Activated T-cell treated with anti-CD3 and anti-CD28 coated beads, Interleukin-2, amount 50 U/mL, for 4 hours (primary cell): Measurements from ENCODE around the gene C6orf47. TPM values are rescaled to one million over a fixed set of nuclear protein-coding genes. Genes with fewer than 3 reads are reported as not detected.

Experiments
- total RNA-seq, 3 donors: library from RNA; stranded (reverse); gene quantifications; one replicate each; pipeline ENCODE4 v1.2.1, GENCODE V29; 2021

Gene C6orf47
- total RNA-seq, 3 donors from 2014 or later, result 17.1 to 18.3 (median 18.2) TPM

Other genes starting within 250 kb of the C6orf47 start
- 10 to 100 TPM; 11.3 to 14.9 (median 12.5) TPM for gene MICB, start 162.6 kb downstream of the C6orf47 start, total RNA-seq
- gene MCCD1, start 131.8 kb downstream of the C6orf47 start, total RNA-seq, result not detected
- 100 to 1,000 TPM; 644 to 667 (median 666) TPM for gene DDX39B, start 118.8 kb downstream of the C6orf47 start, total RNA-seq
- under 1 TPM; 0.38 to 0.84 (median 0.58) TPM for gene ATP6V1G2, start 114.2 kb downstream of the C6orf47 start, total RNA-seq
- 10 to 100 TPM in 2 of 3 donors, 1 to 10 TPM in 1; 9.3 to 12.8 (median 12.7) TPM for gene NFKBIL1, start 113.2 kb downstream of the C6orf47 start, total RNA-seq
- 1,000 to 10,000 TPM; 1,238 to 1,641 (median 1,296) TPM for gene LTA, start 88.5 kb downstream of the C6orf47 start, total RNA-seq
- gene TNF, start 85.2 kb downstream of the C6orf47 start, total RNA-seq, result 100 to 1,000 TPM; 485 to 701 (median 587) TPM
- 100 to 1,000 TPM; 161 to 210 (median 186) TPM for gene LTB, start 78.4 kb downstream of the C6orf47 start, total RNA-seq
- 1 to 10 TPM; 4.8 to 7.9 (median 7.0) TPM for gene LST1, start 74.5 kb downstream of the C6orf47 start, total RNA-seq
- gene NCR3, start 67.8 kb downstream of the C6orf47 start, total RNA-seq, result 10 to 100 TPM in 1 of 3 donors, 1 to 10 TPM in 2; 6.0 to 27.3 (median 8.4) TPM
- 10 to 100 TPM; 18.5 to 57.5 (median 36.5) TPM for gene AIF1, start 45.5 kb downstream of the C6orf47 start, total RNA-seq
- 100 to 1,000 TPM; 290 to 309 (median 306) TPM for gene PRRC2A, start 40.1 kb downstream of the C6orf47 start, total RNA-seq
- gene BAG6, start 8.1 kb downstream of the C6orf47 start, total RNA-seq, result 100 to 1,000 TPM; 403 to 418 (median 411) TPM
- 1 to 10 TPM; 1.8 to 2.8 (median 2.1) TPM for gene APOM, start 4.9 kb downstream of the C6orf47 start, total RNA-seq
- 10 to 100 TPM; 34.9 to 37.8 (median 37.5) TPM for gene GPANK1, start 4.2 kb upstream of the C6orf47 start, total RNA-seq
- 100 to 1,000 TPM; 301 to 311 (median 307) TPM for gene CSNK2B, start 5.3 kb upstream of the C6orf47 start, total RNA-seq
- gene LY6G5B, start 9.2 kb upstream of the C6orf47 start, total RNA-seq, result 10 to 100 TPM; 22.6 to 24.0 (median 22.9) TPM
- gene LY6G5C, start 20.3 kb upstream of the C6orf47 start, total RNA-seq, result 1 to 10 TPM; 2.3 to 3.8 (median 3.1) TPM
- gene ABHD16A, start 42.5 kb upstream of the C6orf47 start, total RNA-seq, result 10 to 100 TPM; 33.9 to 38.1 (median 35.2) TPM
- not detected for gene LY6G6F, start 46.1 kb upstream of the C6orf47 start, total RNA-seq
- gene LY6G6D, start 54.6 kb upstream of the C6orf47 start, total RNA-seq, result not detected
- not detected for gene LY6G6C, start 61.0 kb upstream of the C6orf47 start, total RNA-seq
- under 1 TPM in 2 of 3 donors, not detected in 1; 0.33 to 0.55 TPM for gene MPIG6B, start 62.6 kb upstream of the C6orf47 start, total RNA-seq
- gene DDAH2, start 68.5 kb upstream of the C6orf47 start, total RNA-seq, result 1 to 10 TPM; 3.4 to 3.9 (median 3.5) TPM
- 100 to 1,000 TPM; 344 to 370 (median 353) TPM for gene CLIC1, start 75.8 kb upstream of the C6orf47 start, total RNA-seq
- gene MSH5, start 79.2 kb upstream of the C6orf47 start, total RNA-seq, result 10 to 100 TPM; 30.9 to 35.4 (median 34.3) TPM
- 10 to 100 TPM in 2 of 3 donors, 1 to 10 TPM in 1; 9.4 to 12.2 (median 12.1) TPM for gene SAPCD1, start 101.9 kb upstream of the C6orf47 start, total RNA-seq
- 1 to 10 TPM; 1.4 TPM for gene VWA7, start 116.5 kb upstream of the C6orf47 start, total RNA-seq
- gene VARS1, start 135.0 kb upstream of the C6orf47 start, total RNA-seq, result 100 to 1,000 TPM; 231 to 263 (median 234) TPM
- gene LSM2, start 146.2 kb upstream of the C6orf47 start, total RNA-seq, result 100 to 1,000 TPM; 163 to 192 (median 184) TPM
- 1 to 10 TPM; 1.6 to 1.8 (median 1.7) TPM for gene HSPA1L, start 154.5 kb upstream of the C6orf47 start, total RNA-seq
- gene HSPA1A, start 154.8 kb upstream of the C6orf47 start, total RNA-seq, result 10 to 100 TPM; 33.3 to 38.1 (median 34.2) TPM
- 10 to 100 TPM; 76.1 to 97.7 (median 93.0) TPM for gene HSPA1B, start 167.0 kb upstream of the C6orf47 start, total RNA-seq
- gene NEU1, start 202.0 kb upstream of the C6orf47 start, total RNA-seq, result 10 to 100 TPM; 25.6 to 26.7 (median 26.0) TPM
- gene SLC44A4, start 218.2 kb upstream of the C6orf47 start, total RNA-seq, result under 1 TPM; 0.13 to 0.60 (median 0.20) TPM
- gene EHMT2, start 236.9 kb upstream of the C6orf47 start, total RNA-seq, result 10 to 100 TPM; 52.8 to 70.9 (median 67.8) TPM
- 1 to 10 TPM; 3.5 to 6.1 (median 5.4) TPM for gene ZBTB12, start 241.3 kb upstream of the C6orf47 start, total RNA-seq